Smooth muscle cell (in vitro differentiated cells): ENCODE measurements around the gene HYAL2. TPM values are rescaled to one million over a fixed set of nuclear protein-coding genes. Genes with fewer than 3 reads are reported as not detected.

Source experiments
- DNase-seq: peaks from one replicate; lab custom pipeline; 2025; ENCODE audit not compliant: unreplicated experiment; lab: John Stamatoyannopoulos, UW
- H2AFZ ChIP-seq: fragments of 200-600 bp; sonication (generic); 2 replicates; pipeline ENCODE4 v1.6.0; 2016; ENCODE audit warnings: antibody characterized with exemption, low read depth, mild to moderate bottlenecking
- H3F3A ChIP-seq: fragments of 200-600 bp; sonication (generic); 2 replicates; pipeline ENCODE4 v1.6.0; 2017; ENCODE audit warnings: antibody characterized with exemption, low read depth
- H3K27ac ChIP-seq: fragments of 200-600 bp; sonication (generic); 2 replicates; pipeline ENCODE4 v1.5.1; 2016; ENCODE audit warnings: low read depth, mild to moderate bottlenecking
- H3K27me3 ChIP-seq: fragments of 200-600 bp; sonication (generic); 2 replicates; pipeline ENCODE4 v1.6.1; 2016; ENCODE audit warnings: low read depth, mild to moderate bottlenecking
- H3K36me3 ChIP-seq: fragments of 200-600 bp; sonication (generic); 2 replicates; pipeline ENCODE4 v1.5.1; 2016; ENCODE audit warnings: low read depth
- H3K4me1 ChIP-seq: fragments of 200-600 bp; sonication (generic); 2 replicates; pipeline ENCODE4 v1.5.1; 2016; ENCODE audit warnings: low read depth
- H3K4me2 ChIP-seq: fragments of 200-600 bp; sonication (generic); 2 replicates; pipeline ENCODE4 v1.6.0; 2016; ENCODE audit warnings: mild to moderate bottlenecking
- H3K4me3 ChIP-seq: fragments of 200-600 bp; sonication (generic); 2 replicates; pipeline ENCODE4 v1.5.1; 2016; ENCODE audit warnings: mild to moderate bottlenecking
- H3K79me2 ChIP-seq: fragments of 200-600 bp; sonication (generic); 2 replicates; pipeline ENCODE4 v1.6.0; 2016; ENCODE audit warnings: low read depth, mild to moderate bottlenecking
- H3K9ac ChIP-seq: fragments of 200-600 bp; sonication (generic); 2 replicates; pipeline ENCODE4 v1.6.0; 2016; ENCODE audit warnings: low read depth
- H3K9me3 ChIP-seq: fragments of 200-600 bp; sonication (generic); replicated peaks from 2 replicates; pipeline ENCODE4 v1.5.1; 2016; ENCODE audit warnings: low read depth
- H4K20me1 ChIP-seq: fragments of 200-600 bp; sonication (generic); 2 replicates; pipeline ENCODE4 v1.6.0; 2016; ENCODE audit warnings: low read depth
- CTCF ChIP-seq: fragments of 200-600 bp; sonication (generic); IDR thresholded peaks from 2 replicates; pipeline ENCODE4 v1.5.1; 2017; ENCODE audit warnings: borderline replicate concordance, mild to moderate bottlenecking, antibody characterized with exemption; ENCODE audit not compliant: insufficient read depth, poor library complexity, severe bottlenecking
- WGBS: methylation state at CpG from one replicate; pipeline ENCODE4 v1.1.7; 2016; ENCODE audit warnings: low lambda C conversion rate; 5-methylcytosine and 5-hydroxymethylcytosine counted together
- polyA plus RNA-seq: library from polyadenylated mRNA; unstranded; fragments of >200 nt; fragmentation: Nextera tagmentation; extraction: Ambion mirVana; gene quantifications from 2 replicates; pipeline ENCODE4 v1.2.1, GENCODE V29; 2016
- total RNA-seq: library from RNA; depleted of rRNA; stranded (reverse); fragments of >200 nt; gene quantifications from 2 replicates; pipeline ENCODE4 v1.2.3, GENCODE V29; 2014

Gene HYAL2
- total and polyA plus RNA-seq, 2 experiments from 2014 or later, result 83.3 to 88.0 TPM

- H3K9ac ChIP-seq, result no peak overlapping the region
Measured at GRCh38 chr3:50364573-50365079, 42.1 kb upstream of the HYAL2 start.

DNA sequence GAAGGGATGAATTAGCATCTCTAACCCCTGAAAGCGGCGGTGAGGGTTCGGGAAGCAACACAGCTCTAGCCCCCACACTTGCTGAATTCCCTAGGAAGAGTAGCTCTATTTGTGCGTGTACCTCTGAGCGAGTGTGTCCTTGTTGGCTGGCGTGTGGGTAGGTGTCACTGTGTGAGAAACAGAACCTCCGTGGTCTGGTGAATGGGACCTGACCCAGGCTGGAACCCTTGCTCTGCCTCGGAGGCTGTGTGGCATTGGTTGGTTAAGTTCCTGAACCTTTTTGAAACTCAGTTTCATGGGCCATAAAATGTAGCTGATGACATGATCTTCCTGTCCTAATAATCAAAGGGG is 37.2 kb upstream of the HYAL2 start:
- no peak overlapping the region for H3K9ac ChIP-seq

More at GRCh38 chr3:50364573-50365079, 42.1 kb upstream of the HYAL2 start:
- no peaks in the 10 kb centered on the region for H3F3A ChIP-seq
- H3K27ac ChIP-seq, result no peak overlapping the region
- H3K79me2 ChIP-seq, result no peaks in the 10 kb centered on the region
- no peaks in the 10 kb centered on the region for H3K36me3 ChIP-seq
- H3K4me1 ChIP-seq, result peaks cover 3% of the 10 kb centered on the region
- peak overlapping the region; percentile 83 for H3K4me2 ChIP-seq
- no peaks in the 10 kb centered on the region for H3K27me3 ChIP-seq
- no peaks in the 10 kb centered on the region for H3K9me3 ChIP-seq
- TF ChIP-seq CTCF, result no peak
- 10% methylated on average over 41 of the region's 48 CpGs for WGBS
- DNase-seq, result peak; percentile 64
- H2AFZ ChIP-seq, result peak overlapping the region; percentile 9
- H4K20me1 ChIP-seq, result no peaks in the 10 kb centered on the region
- H3K4me3 ChIP-seq, result peak overlapping the region; percentile 60

DNA sequence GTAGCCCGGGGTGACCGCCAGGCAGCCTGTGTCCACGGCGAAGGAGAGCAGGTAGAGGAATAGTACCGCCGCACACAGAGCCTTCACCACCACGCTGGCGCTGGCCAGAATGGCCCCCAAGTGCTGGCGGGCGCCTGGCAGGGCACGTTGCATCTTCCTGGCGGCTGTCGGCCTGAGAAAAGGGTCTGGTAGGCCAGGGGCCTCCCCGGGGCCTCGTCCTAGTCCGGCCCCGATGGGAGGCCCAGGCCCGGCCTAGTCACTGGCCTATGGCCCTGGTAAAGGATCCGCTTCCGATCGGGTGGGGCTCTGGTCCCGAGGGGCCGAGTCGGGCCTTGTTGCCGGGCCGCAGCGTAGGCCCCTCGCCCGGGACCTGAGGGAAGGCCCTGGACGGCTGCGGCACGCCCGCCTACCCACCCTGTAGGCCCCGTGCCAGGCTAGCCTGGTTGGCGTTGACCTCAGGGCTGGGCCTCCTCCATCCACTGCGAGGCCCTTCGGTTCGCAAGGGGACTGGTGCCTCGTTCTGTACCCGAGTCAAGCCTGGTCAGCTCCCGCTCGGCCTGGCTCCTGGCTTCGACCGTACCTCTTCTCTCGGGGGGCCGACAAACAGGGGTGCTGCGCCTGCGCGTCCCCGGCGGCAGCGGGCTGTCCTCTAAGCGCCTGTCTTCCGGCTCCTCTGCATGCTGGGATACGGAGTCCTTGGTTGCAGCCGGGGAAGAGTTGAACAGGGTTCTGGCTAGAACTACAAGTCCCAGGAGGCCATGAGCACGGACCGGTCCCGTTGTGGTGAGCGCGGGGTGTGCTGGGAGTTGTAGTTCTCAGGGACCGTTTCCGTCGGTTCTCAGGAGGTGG is 36.6 kb upstream of the HYAL2 start, which contains the start of gene TMEM115:
TSS of gene TMEM115 (minus strand) at position 611 of the 849 bp plus-strand sequence. CDS start at position 153, 458 bp downstream.
- DNase-seq, result peak; percentile 80
- Histone ChIP-seq H3K79me2 (peaks cover 39% of the 10 kb centered on the region), H2AFZ (peak within 1 kb of the TSS; percentile 76), H3F3A (no peaks in the 10 kb centered on the region), H3K9me3 (no peaks in the 10 kb centered on the region), H3K9ac (peak within 1 kb of the TSS; percentile 93), H3K27me3 (no peaks in the 10 kb centered on the region), H4K20me1 (peaks cover 41% of the 10 kb centered on the region), H3K4me2 (peak within 1 kb of the TSS; percentile 92), H3K4me1 (peaks cover 23% of the 10 kb centered on the region), H3K27ac (peak within 1 kb of the TSS; percentile 71), H3K4me3 (peak within 1 kb of the TSS; percentile 64), H3K36me3 (no peaks in the 10 kb centered on the region)
- TF ChIP-seq CTCF, result no peak
- WGBS, result 9% methylated on average over 63 of the region's 64 CpGs

More for the DNA sequence above, 37.2 kb upstream of the HYAL2 start:
- no peaks in the 10 kb centered on the region for H3K9me3 ChIP-seq
- WGBS, result 24% methylated on average over 8 of the region's 8 CpGs
- H3K4me1 ChIP-seq, result peaks cover 26% of the 10 kb centered on the region
- DNase-seq, result no peak
- H3K79me2 ChIP-seq, result peaks cover 39% of the 10 kb centered on the region
- peak overlapping the region; percentile 64 for H3K4me3 ChIP-seq
- peak overlapping the region; percentile 76 for H2AFZ ChIP-seq
- H4K20me1 ChIP-seq, result peaks cover 41% of the 10 kb centered on the region
- no peaks in the 10 kb centered on the region for H3K27me3 ChIP-seq
- TF ChIP-seq CTCF, result no peak
- no peak overlapping the region for H3K27ac ChIP-seq
- H3K36me3 ChIP-seq, result no peaks in the 10 kb centered on the region
- no peaks in the 10 kb centered on the region for H3F3A ChIP-seq
- peak overlapping the region; percentile 92 for H3K4me2 ChIP-seq
